ENCODE measurements around the gene NUTF2.
A peak's percentile ranks its signal among the peaks of the same experiment; 100 is the strongest.
"Not testable (repeated sequence)": the region's sequence is repeated elsewhere in the genome, so short reads cannot be mapped to it uniquely, and the experiment has no call there.

The NUTF2 gene

DNA sequence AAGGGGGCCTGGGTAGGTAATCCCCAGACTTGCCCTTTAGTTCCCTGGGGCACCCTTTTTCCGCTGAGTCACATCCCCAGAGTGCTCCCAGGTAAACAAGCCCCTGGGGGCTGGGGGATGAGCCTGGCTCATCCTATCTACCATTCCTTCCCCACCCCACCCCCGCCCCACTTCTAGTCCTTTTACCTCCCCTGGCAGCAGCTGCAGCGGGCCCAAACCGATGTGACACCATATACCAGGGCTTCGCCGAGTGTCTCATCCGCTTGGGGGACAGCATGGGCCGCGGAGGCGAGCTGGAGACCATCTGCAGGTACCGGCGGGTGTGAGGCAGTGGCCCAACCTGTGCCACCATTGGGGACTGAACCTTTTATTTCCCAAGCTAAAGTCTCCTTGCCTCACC is 38.8 kb downstream of the NUTF2 start:
- no peak for DNase-seq (ENCODE audit: low read depth in 2 of 2)

GRCh38 chr16:67885976-67886375 is 39.2 kb downstream of the NUTF2 start:
- DNase-seq (ENCODE audit: low read depth in 2 of 2): no peak

- DNase-seq (ENCODE audit: low read depth in 2 of 2): no peak
These were observed 39.7 kb downstream of the NUTF2 start for GRCh38 chr16:67886387-67886786.

GRCh38 chr16:67888331-67888730 is 41.6 kb downstream of the NUTF2 start:
- DNase-seq (ENCODE audit: low read depth in 2 of 2): no peak

- DNase-seq (ENCODE audit: low read depth in 2 of 2): no peak
These were observed 45.6 kb downstream of the NUTF2 start for GRCh38 chr16:67892375-67892774.

DNA sequence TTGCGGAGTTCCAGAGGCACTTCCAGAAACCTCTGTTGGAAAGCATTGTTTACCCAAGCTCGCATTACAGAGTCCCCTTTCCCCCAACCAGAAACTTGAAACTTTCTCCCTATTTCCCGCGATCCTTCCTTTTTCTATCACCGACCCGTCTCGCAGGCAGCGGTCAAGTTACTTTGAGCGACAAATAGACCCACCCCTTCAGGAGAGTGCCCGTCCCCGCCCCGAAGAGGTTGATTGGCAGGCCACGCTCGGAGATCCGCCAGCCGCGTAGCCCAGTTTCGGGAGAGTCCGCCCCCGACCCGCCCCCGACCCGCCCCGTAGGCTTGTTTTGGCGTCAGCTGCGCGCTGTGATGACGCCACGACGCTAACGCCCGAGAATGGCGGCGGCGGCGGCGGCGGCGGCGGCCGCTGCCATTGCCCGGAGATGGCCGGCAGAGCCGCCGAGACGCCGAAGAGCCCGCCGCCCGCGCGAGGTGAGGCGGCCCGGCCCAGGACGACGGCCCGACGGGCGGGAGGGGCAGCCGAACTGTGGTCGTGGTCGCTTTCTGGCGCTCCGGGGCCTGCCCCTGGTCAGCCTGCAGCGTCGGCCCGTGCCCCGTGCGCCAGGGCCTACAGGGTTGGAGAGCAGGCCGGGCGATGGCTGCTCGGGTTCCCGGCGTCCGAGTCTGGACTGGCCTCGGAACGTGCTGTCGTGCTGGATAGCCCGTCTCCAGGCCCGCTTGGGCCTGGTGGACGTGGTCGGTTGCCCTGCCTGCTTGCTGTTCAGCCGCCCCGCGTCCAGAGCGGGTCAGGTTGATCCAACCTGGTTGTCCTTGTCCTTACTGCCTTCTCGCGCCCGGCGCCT is 46.4 kb downstream of the NUTF2 start, which contains the start of gene PSKH1:
PSKH1 (plus strand) TSS at position 356 of the 844 bp plus-strand sequence. CDS start 15,496 bp downstream, outside the sequence.
- peak; percentile 90 to 94 for DNase-seq (ENCODE audit: low read depth in 2 of 2)

- peak in 1 of 2 experiments; percentile 7 for DNase-seq (ENCODE audit: low read depth in 2 of 2)
These were observed 47.1 kb downstream of the NUTF2 start for GRCh38 chr16:67893743-67894399.

DNA sequence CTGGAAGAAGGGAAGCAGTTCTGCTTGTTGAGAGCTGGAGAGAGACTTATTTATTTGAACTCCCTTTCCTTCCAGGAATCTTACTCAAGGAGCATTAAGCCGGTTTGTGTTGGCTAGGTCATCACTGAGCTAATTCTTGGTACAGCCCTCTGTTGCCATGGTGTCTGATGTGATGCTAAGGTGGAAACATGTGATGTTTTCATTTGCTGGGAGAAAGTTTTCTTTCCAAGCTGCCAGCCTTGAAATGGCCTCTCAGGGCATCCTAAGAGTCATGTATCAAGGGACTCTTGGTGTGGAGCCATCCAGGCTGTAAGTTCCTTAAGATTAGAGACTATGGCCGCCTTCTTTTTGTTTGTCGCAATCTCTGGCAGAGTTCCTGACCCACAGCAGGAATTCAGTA is 50.5 kb downstream of the NUTF2 start:
- no peak for DNase-seq (ENCODE audit: low read depth in 2 of 2)

DNA sequence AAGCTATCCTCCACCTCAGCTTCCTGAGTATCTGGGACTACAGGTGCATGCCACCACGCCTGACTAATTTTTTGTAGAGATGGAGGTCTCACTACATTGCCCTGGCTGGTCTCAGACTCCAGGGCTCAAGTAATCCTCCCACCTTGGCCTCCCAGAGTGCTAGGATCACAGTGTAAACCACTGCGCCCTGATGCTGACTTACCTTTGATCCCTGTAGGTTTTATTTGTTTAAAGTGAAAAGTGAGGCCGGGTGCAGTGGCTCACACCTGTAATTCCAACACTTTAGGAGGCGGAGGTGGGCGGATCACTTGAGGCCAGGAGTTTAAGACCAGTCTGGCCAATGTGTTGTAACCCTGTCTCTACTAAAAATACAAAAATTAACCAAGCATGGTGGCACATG is 55.0 kb downstream of the NUTF2 start:
- no peak for DNase-seq (ENCODE audit: low read depth in 2 of 2)

GRCh38 chr16:67902831-67903230 is 56.1 kb downstream of the NUTF2 start:
- no peak for DNase-seq (ENCODE audit: low read depth in 2 of 2)

GRCh38 chr16:67907397-67908180 is 60.9 kb downstream of the NUTF2 start:
- no peak for DNase-seq (ENCODE audit: low read depth in 2 of 2)

GRCh38 chr16:67909056-67909742 is 62.5 kb downstream of the NUTF2 start:
- no peak for DNase-seq (ENCODE audit: low read depth in 2 of 2)

GRCh38 chr16:67910158-67910557 is 63.4 kb downstream of the NUTF2 start:
- no peak for DNase-seq (ENCODE audit: low read depth in 2 of 2)

DNA sequence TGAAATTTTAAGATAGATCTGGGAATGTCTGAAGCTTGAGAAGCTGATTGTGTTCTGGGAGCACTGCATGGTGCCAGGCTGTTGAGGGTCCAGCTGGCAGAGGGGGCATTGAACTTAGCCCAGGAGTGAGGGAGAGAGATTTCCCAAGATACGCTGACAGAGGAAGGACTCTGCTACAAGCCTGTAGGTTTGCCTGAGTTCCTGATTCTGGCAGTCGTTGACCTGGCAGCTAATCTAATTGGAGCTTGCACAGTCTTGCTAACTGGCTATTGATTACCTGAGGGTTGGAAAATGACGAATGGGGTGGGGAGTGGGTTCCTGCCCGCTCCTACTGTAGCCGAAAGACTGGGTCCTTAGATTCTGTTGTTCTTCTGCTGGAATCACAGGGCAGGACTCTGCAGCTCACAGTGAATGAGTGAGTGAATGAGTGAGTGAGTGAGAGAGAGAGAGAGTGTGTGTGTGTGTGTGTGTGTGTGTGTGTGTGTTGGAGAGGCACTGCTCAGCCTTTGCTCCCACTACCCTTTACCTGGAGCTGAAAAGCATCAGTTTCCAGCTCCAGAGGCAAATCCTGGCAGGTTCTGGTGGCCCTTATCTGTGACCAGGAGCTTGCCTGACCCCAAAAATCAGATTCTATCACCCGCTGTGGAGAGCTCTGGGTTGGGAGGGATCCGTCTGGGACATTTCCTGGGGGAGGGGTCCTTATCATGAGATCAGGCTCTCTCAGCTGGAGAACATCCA is 68.2 kb downstream of the NUTF2 start:
- DNase-seq (ENCODE audit: low read depth in 2 of 2): no peak

DNA sequence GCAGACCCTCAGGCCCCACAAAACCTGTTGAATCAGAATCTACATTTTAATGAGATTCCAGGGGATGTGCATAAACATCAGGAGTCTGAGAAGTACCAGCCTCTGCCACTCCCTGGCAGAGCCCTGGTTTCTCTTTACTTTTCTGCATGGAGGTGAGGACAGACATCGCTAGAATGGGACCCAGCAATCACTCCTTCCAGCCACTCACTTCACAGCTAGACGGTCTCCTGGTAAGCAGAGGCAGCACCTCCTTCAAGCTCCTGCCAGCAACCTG is 68.7 kb downstream of the NUTF2 start:
- not testable (repeated sequence) for DNase-seq (ENCODE audit: low read depth in 2 of 2)

GRCh38 chr16:67915831-67916723 is 69.3 kb downstream of the NUTF2 start:
- DNase-seq (ENCODE audit: low read depth in 2 of 2): no peak

DNA sequence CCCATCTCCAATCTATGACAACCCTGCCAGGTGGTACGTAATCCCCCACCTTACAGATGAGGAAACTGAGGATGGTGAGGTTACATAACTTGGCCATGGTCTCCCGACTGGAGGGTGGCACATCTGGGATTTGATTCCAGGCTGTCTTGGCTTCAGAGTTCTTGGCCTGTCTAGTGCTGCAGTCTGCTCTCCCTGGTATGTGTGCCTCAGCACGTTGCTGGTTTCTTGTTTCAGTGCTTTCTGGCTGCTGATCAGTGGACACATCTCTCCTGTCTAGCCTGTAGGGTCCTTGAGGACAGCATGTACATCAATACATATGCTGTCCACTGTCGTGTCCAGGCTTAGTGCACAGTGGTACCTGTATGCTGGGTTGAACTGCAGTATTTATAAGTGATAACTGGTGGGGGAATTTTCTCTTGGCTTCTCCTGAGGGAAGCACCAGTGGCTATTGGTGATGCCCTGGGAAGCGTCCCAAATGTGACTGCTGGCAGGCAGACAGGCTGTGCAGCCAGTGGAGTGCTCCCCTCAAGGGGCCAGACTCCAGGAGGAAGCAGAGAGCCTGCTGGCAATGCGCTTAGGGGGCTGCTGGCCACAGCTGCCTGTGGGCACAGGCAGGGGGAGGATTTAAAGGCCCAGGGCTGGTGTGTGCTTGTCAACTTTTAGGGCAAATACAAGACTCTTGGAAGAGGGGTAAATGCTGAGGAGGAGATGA is 70.6 kb downstream of the NUTF2 start:
- no peak for DNase-seq (ENCODE audit: low read depth in 2 of 2)

- DNase-seq (ENCODE audit: low read depth in 2 of 2): no peak
These were observed 71.1 kb downstream of the NUTF2 start for GRCh38 chr16:67917852-67918236.

DNA sequence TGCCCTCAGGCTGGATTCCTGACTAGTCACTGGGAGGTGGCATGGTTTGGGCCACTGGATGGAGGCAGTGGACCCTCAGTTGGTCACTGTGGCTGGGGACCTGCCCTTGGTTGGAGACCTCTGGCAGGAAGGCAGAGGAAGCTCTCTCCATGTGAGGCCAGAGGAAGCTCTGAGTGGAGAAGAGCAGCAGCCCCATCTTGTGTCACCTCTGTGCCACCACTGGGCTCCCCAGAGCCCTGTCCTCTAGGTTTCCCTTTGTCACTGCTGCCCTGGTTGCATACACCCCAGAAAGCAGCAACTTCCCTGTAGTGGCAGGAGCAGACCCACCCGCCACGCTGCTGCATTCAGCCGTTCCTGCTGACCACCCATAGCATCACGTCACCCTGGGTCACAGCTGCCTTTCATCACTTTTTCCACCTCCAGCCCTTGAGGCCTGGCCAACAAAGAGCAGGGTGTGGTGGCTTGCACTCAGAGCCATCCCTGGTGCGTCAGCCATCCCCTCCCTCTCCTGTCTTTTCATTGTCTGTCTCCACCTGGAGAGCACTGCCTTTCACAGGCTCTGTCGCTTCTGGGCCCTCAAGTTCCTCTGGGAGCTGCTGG is 73.0 kb downstream of the NUTF2 start:
- DNase-seq (ENCODE audit: low read depth in 2 of 2): no peak

Data from stimulated activated CD4-positive, alpha-beta T cell treated with anti-CD3 and anti-CD28 coated beads, Interleukin-12 subunit alpha, Interleukin-12 subunit beta, amount 100 ng/mL, for 24 hours (primary cell).